D721Med (cell line): Measurements from ENCODE around the gene AP1M1.

ENCODE experiments used
- DNase-seq: peaks from one replicate; pipeline ENCODE4 v3.0.0; 2011; ENCODE audit warnings: low spot score; ENCODE audit not compliant: insufficient read length
- FAIRE-seq: peaks from 2 replicates; lab custom pipeline; 2011; peaks lifted over from hg19 to GRCh38; lab: Jason Lieb, UNC
- TF ChIP-seq, protein P1 (sequence below): IDR thresholded peaks from 2 replicates; pipeline ENCODE4 v1.5.1; 2012; ENCODE audit warnings: mild to moderate bottlenecking, control low read depth; ENCODE audit not compliant: insufficient read depth; ENCODE audit errors: missing control alignments

Gene AP1M1

DNA sequence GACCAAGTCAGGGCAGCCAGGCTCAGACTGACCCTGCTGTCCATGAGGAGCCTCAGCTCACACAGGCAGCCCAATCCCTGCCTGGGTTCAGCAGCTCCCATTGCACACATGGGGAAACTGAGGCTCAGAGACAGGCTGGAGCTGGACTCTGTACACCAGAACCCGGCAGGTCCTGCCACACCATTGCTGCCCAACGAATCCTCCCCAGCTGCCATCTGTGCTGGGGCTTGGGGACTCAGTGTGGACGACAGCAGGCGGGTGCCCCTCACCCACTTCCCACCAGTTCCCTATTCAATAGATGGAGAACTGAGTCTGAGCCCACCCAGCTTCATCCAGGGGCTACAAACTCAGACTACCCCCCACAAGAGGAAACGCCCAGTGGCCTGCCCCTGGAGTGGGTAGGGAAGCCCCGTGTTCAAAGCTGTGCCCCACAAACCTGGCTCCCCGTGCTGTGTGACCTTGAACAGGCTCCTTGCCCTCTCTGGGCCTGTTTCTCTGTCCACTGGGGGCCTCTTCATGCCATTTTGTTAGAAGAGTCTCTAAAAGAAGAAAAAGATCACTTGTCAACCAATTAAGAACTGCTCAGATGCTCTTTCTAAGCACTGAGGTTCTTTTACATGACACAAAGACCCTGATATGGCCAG is 50.8 kb downstream of the AP1M1 start:
- TF ChIP-seq, protein P1, sequence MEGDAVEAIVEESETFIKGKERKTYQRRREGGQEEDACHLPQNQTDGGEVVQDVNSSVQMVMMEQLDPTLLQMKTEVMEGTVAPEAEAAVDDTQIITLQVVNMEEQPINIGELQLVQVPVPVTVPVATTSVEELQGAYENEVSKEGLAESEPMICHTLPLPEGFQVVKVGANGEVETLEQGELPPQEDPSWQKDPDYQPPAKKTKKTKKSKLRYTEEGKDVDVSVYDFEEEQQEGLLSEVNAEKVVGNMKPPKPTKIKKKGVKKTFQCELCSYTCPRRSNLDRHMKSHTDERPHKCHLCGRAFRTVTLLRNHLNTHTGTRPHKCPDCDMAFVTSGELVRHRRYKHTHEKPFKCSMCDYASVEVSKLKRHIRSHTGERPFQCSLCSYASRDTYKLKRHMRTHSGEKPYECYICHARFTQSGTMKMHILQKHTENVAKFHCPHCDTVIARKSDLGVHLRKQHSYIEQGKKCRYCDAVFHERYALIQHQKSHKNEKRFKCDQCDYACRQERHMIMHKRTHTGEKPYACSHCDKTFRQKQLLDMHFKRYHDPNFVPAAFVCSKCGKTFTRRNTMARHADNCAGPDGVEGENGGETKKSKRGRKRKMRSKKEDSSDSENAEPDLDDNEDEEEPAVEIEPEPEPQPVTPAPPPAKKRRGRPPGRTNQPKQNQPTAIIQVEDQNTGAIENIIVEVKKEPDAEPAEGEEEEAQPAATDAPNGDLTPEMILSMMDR = no peak
- DNase-seq (no peak), FAIRE-seq (no peak)

DNA sequence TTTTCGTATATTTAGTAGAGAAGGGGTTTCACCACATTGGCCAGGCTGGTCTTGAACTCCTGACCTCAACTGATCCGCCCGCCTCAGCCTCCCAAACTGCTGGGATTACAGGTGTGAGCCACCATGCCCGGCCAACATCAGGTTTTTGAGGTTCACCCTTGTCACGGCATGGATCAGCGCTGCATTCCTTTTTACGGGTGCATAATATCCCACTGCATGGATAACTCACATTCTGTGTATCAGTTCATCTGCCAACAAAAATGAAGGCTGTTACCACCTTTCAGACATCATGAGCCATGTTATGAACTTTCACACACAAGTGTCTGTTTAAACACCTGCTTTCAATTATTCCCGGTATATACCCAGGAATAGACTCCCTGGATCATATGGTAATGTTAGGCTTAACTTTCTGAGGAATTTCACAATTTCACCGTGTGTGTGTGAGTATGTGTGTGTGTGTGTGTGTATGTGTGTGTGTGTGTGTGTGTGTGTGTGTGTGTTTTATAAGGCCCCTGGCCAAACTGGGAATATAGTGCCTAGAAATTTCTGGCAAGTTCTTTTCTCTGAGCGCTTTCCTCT is 52.2 kb downstream of the AP1M1 start:
- DNase-seq (no peak), FAIRE-seq (no peak)
- TF ChIP-seq, protein P1 = no peak

DNA sequence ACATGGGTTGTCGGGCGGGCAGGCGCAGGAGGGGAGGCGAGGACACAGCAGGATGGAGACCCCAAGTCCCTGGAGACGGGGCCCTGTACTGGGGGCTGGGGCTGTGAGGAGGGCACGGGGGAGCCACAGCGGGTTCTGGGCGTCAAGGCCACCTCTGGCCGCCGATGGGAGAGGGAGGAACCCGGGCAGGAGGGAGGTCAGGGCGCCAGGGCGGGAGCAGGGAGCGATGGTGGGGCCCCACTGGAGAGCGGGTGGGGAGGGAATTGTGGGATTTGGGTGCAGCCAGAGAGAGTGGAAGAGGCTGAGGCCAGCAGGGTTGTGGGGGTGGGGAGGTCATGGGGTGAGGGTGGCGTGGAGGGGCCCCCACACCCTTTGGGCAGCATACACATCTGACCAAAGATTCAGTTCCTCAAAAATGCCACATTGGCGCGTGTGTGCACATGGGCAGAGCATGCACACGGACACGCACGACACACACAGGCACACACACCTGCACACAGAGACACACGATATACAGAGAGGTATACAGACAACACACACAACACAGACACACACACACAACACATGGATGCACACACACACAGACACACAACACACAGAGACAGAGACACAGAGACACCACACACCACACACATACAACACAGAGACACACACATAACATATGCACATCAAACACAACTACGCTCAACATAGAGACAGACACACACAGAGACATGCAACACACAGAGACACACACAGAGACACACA is 54.9 kb downstream of the AP1M1 start:
- FAIRE-seq (no peak), DNase-seq (no peak)
- TF ChIP-seq, protein P1 = no peak

DNA sequence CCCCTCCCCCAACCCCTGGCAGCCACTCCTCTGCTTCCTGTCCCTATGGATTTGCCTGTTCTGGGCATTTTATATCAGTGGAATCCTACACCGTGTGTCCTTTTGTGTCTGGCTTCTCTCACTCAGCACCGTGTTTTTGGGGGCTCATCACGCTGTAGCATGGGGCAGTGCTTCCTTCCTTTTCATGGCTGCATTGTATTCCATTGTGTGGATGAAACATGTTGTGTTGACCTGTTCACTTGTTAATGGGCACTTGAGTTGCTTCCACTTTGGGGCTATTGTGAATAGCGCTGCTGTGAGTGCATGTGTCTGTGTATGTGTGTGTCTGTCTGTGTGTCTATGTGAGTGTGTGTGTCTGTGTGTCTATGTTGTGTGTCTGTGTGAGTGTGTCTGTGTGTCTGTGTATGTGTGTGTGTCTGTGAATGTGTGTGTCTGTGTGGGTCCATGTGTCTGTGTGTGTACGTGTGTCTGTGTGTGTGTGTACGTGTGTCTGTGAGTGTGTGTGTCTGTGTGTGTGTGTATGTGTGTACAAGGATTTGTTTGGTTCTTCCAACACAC is 57.2 kb downstream of the AP1M1 start:
- FAIRE-seq = no peak
- TF ChIP-seq, protein P1 = no peak
- DNase-seq = no peak

DNA sequence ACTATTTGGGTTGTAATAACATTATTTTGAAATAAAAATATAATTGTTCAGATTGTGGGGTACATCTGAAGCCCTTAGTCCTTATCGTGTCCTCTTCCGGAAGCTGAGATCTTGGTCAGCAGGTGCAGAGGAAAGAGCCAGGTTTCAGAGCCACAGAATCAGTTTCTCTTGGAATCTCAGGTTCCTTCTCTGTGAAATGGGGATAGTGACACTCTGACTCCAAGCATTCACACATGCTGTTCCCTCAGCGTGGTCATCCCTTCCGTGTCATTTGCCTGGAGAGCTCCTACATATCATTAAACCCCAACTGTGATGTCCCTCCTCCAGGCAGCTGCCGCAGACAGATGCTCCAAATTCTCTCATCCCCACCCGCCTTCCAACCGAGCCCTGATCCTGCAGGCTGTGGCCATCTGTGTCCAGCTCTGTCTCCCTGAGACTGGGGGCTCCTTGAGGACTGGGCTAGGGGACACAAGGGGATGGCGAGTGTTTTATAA is 59.8 kb downstream of the AP1M1 start:
- TF ChIP-seq, protein P1 = no peak
- no peak for FAIRE-seq
- no peak for DNase-seq

DNA sequence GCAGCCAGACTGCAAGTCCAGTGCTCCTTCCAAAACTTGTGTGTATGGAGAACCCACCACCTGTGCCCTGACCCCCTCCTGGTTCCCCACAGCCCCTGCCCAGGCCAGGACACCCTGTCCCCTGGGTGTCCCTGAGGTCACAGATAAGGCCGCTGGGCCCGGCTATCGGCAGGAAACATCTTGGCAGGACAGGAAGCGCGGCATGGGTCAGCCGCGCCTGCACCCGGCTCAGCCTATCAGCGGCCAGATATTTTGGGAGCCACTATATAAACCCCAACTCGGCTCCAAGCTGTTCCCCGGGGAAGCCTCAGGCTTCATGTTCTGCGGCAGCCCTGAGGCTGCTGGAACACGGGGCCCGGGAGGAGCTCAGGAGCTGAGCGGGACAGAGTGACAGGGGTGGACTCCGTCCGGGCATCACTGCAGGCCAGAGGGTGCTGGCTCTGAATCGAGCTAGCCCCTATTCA is 60.8 kb downstream of the AP1M1 start:
- DNase-seq (no peak), FAIRE-seq (no peak)
- TF ChIP-seq, protein P1 = no peak
